HG03521 (cell line): ENCODE results near the gene SRL.

Source experiments
- ATAC-seq: cut with Tn5 transposase; IDR thresholded peaks from one replicate; pipeline ENCODE4 v1.9.1; 2021; ENCODE audit warnings: mild to moderate bottlenecking, moderate library complexity; ENCODE audit not compliant: unreplicated experiment

SRL gene

DNA sequence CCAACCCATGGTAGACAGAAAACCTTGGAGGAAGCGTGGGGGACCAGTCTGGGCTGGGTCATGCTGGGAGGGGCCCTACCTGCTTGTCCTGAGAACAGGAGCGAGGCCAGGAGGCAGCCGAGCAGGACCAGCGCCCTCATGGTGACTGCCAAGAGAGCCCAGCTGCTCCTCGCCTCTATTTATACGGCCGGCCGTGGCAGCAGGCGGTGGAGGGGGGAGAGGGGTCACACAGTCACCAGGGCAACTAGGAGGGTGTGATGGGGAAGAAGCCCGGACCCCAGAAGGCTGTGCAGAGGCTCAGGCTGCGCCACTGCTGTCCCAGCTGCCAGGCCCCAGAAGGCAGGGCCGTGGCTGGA, at the start of gene SRL:
SRL (minus strand) TSS at position 153 of the 356 bp plus-strand sequence; CDS start at position 140, 13 bp downstream.
- ATAC-seq: no peak

DNA sequence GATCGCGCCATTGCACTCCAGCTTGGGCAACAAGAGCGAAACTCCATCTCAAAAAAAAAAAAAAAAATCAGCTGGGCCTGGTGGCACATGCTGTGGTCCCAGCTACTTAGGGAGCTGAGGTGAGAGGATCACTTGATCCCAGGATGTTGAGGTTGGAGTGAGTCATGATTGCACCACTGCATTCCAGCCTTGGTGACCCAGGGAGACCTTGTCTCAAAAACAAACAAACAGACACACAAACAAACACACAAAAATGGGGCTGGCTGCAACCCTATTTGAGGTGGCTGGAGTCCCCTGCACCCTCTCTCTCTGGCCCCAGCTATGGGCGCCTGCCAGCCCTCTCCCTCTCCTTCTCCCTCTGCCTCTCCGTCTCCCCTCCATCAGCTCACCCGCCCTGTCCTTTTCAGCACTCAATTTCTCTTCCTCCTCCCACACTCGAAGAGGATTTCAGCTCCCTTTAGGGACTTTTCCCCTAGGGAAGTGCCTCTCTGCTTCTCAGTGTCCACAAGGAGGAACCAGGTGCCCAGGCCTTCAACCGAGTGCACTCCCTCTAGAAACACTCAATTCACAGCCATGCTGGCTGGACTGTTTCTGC, 48.5 kb upstream of the SRL start:
- ATAC-seq: no peak

- ATAC-seq: no peak
These were observed 46.5 kb upstream of the SRL start for GRCh38 chr16:4288148-4288921.

DNA sequence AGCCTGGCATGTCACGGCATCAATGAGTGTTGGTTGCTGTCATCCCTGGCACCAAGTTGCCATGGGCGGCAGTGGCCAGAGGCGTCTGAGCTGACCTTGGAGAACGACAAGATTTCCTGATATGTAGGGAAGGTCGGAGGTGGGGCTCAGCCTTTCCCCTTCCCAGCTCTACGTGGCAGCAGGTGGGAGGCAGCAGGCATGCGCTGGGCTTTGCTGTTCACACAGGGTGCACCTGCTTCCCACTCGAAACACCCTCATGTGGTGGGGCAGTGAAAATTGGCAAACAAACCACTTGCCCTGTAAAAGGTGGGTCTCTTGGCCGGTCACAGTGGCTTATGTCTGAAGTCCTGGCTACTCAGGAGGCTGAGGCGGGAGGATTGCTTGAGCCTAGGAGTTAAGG, 43.3 kb upstream of the SRL start:
- no peak for ATAC-seq

DNA sequence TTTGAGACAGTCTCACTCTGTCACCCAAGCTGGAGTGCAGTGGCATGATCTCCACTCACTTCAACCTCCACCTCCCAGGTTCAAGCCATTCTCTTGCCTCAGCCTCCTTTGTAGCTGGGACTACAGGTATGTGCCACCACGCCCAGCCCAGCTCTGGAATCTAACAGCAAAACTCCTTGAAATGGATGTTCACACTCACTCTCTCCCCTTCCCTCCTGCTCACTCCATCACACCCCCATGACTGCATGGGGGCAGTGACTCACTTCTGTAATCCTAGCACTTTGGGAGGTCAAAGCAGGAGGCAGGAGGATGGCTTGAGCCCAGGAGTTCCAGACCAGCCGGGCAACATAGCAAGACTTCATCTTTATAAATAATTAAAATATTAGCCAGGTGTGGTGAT, 42.1 kb upstream of the SRL start:
- no peak for ATAC-seq

- ATAC-seq: no peak
These were observed 41.6 kb upstream of the SRL start for GRCh38 chr16:4283441-4283840.

- no peak for ATAC-seq
These were observed 38.7 kb upstream of the SRL start for GRCh38 chr16:4280625-4281024.

DNA sequence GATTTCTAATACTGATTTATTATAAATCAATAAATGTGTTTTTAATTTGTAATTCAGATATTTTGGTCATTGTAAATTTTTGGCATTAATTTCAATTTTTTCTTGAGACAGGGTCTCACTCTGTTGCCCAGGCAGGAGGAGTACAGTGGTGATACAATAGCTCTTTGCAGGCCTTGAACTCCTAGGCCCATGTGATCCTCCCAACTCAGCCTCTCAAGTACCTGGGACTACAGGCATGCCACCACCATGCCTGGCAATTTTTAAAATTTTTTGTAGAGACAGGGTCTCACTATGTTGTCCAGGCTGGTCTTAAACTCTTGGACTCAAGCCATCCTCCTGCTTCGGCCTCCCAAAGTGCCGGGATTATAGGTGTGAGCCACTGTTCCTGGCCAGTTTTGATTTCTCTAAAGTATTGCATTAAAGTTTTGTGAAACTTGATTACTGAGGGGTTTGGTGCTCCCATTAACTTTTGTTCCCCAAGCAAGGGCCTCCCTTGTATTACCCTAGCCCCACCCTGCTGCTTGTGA, 36.2 kb upstream of the SRL start:
- ATAC-seq: no peak

DNA sequence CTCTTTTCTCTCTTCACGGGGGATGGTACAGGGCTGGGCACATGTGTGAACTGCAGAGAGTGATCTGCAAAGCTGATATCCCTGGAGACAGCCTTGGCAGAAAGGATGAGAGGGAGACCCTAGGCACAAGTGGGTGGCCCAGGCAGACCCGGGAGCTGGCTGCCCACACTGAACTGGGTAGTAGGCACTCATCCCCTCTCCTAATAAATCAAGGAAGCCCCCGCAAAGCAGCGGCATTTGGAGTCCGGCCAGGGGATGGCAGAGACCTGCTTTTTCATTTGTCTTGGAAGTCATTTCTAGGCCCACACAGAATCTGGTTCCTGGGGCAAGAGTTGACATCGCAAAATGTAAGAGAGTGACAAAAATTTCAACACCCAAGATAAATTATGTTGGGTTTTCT, 34.0 kb upstream of the SRL start:
- ATAC-seq: no peak

GRCh38 chr16:4273858-4274311, 32.0 kb upstream of the SRL start:
- ATAC-seq: peak; percentile 18

DNA sequence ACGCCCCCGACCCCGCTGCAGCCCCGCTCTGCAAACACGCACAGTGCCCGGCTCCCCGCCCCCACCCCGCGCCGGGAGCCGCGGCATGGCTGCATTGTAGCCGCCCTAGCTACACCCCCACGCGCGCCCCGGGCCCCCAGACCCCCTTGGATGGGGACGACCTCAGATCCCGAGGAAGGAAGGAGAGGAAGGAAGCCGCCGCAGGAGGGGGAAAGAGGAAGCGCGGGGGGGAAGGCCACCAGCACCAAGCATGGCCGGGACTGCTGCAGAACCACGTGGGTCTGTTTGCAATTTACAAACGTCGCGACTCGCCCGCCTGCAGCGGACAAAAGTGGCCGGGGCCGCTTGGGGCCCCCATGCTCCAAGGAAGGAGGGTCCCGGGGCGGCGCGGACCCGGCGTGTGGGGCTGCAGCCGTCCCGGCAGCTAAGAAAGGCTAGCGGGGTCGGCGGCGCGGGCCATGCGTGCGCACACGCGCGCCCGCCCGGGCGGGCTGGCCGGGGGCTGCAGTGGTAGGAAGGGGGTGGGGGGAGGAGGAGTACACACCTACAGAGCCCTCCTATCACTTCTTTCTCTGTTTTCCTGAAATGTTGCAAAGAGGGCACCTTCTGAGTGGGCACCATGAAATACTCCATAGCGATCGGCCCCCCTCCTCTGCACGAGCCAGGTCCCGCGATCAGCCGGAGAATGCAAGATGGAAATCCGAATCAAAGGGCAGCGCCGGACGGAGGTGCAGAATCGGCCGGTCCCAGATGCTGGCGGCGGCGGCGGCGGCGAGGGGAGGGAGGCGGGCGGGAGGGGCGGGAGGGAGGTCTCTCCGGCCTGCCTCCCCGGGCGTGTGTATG, 30.5 kb upstream of the SRL start:
- ATAC-seq: peak; percentile 12

- peak; percentile 51 for ATAC-seq
These were observed 29.6 kb upstream of the SRL start for GRCh38 chr16:4271176-4272113.

DNA sequence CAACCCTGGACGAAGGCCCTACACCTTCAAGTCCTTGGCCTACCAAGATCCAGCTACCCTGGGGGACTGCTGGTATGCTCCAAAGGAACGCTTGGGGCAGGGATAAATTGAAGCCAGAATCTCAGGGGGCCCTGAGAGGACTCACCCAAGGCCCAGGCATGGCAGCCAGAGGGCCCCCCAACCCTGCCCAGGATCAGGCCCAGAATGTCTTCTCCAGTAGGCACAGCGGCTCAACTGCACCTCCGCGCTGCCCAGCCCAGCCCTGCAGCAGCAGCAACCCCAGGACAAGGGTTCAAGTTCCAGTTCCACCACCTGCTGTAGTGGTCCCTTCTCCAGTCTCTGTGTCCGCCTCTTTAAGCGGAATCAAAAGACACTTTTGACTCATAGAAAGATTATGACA, 28.7 kb upstream of the SRL start:
- ATAC-seq: no peak

DNA sequence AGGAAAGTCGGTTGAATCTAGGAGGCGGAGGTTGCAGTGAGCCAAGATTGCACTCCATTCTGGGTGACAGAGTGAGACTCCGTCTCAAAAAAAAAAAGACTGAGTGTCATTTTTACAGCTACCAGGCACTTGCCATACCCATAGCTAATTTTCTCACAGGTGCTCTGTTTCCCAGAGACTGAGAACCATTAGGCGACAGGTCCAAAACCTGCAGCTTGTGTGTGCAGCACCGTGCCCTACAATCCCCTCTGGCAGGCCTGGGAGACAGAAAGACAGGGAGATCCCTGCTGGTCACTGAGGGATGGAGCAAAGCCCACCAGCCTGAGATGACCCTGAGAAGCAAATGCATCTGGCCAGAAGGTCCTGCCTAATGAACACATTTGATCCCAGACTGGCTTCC, 28.2 kb upstream of the SRL start:
- no peak for ATAC-seq

- no peak for ATAC-seq
These were observed 24.5 kb upstream of the SRL start for GRCh38 chr16:4266372-4266771.

- no peak for ATAC-seq
These were observed 23.8 kb upstream of the SRL start for GRCh38 chr16:4265676-4266075.

GRCh38 chr16:4264546-4264945, 22.7 kb upstream of the SRL start:
- ATAC-seq: no peak

- no peak for ATAC-seq
These were observed 21.9 kb upstream of the SRL start for GRCh38 chr16:4263504-4264436.

DNA sequence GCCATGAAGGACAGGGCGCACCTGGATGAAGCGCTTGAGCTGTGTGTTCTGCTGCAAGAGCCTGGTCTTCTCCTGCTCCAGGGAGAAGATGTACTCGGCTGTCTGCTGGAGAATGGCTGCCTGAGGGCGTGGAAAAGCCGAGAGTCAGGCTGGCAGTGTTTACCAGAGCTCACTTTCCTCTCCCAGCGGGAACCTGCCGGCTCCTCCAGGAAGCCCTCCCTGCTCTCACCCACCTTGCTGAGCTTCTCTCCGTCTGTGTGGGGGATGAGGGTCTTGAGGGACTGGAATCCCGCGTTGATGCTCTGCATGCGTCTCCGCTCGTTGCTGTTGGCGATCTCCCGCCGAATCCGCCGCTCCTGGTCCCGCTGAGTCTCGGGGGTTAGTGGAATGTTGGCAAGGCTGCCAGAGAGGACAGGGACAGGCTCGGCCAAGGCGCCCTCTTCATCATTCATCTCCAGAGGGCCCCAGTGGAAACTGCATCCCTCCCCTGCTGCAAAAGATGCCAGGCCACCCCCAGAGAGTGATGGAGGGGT, 20.5 kb upstream of the SRL start:
- ATAC-seq: no peak
